Fibroblast of lung (primary cell): ENCODE measurements around the gene GPR108.

Experiments used
- CTCF ChIP-seq, 2 donors: IDR thresholded peaks in 1 of 2; conservative IDR thresholded peaks in 1 of 2; 1 replicate in 1 of 2; 2 replicates in 1 of 2; pipeline ENCODE4 v1.5.1; 2011 to 2012; ENCODE audit warnings: low read length in 2 of 2, control low read depth in 1 of 2, inconsistent platforms in 1 of 2, low read depth in 1 of 2, mild to moderate bottlenecking in 1 of 2
- EZH2 ChIP-seq: IDR thresholded peaks from 2 replicates; pipeline ENCODE4 v1.5.1; 2012; ENCODE audit warnings: low read length, control low read depth, mild to moderate bottlenecking; ENCODE audit errors: missing control alignments

GRCh38 chr19:6723738-6724137 is 13.6 kb downstream of the GPR108 start:
- TF ChIP-seq CTCF (conservative IDR thresholded peaks at IDR 0.05 in 1 of 2, IDR thresholded peaks at IDR 0.05 in 1 of 2; ENCODE audit: low read depth in 1 of 2, low read length in 2 of 2) = no peak
- TF ChIP-seq EZH2 = no peak
